ENCODE results near the gene CD300LF.

CD300LF gene

GRCh38 chr17:74682471-74683190 is 30.1 kb downstream of the CD300LF start:
- DNase-seq = no peak

- no peak for DNase-seq
Measured at GRCh38 chr17:74682028-74682427, 30.7 kb downstream of the CD300LF start.

- no peak for DNase-seq
Measured at GRCh38 chr17:74680941-74681340, 31.8 kb downstream of the CD300LF start.

- no peak for DNase-seq
Measured at GRCh38 chr17:74680213-74680612, 32.5 kb downstream of the CD300LF start.

- no peak for DNase-seq
Measured at GRCh38 chr17:74679374-74679773, 33.3 kb downstream of the CD300LF start.

GRCh38 chr17:74678541-74678940 is 34.2 kb downstream of the CD300LF start:
- no peak for DNase-seq

GRCh38 chr17:74677558-74678466 is 34.9 kb downstream of the CD300LF start:
- no peak for DNase-seq

- peak; percentile 75 for DNase-seq
Measured at GRCh38 chr17:74671031-74671771, 41.5 kb downstream of the CD300LF start.

GRCh38 chr17:74670329-74670728 is 42.4 kb downstream of the CD300LF start:
- DNase-seq = no peak

- DNase-seq = no peak
Measured at GRCh38 chr17:74663561-74663960, 49.2 kb downstream of the CD300LF start.

- no peak for DNase-seq
Measured at GRCh38 chr17:74659889-74660288, 52.8 kb downstream of the CD300LF start.

GRCh38 chr17:74658620-74659019 is 54.1 kb downstream of the CD300LF start:
- DNase-seq = no peak

- no peak for DNase-seq
Measured at GRCh38 chr17:74654742-74655141, 58.0 kb downstream of the CD300LF start.

GRCh38 chr17:74652020-74652419 is 60.7 kb downstream of the CD300LF start:
- DNase-seq = no peak

- no peak for DNase-seq
Measured at GRCh38 chr17:74649909-74650308, 62.8 kb downstream of the CD300LF start.

- no peak for DNase-seq
Measured at GRCh38 chr17:74647871-74648672, 64.7 kb downstream of the CD300LF start.

GRCh38 chr17:74646231-74646630 is 66.5 kb downstream of the CD300LF start:
- no peak for DNase-seq

- no peak for DNase-seq
Measured at GRCh38 chr17:74645010-74645409, 67.7 kb downstream of the CD300LF start.

- DNase-seq = no peak
Measured at GRCh38 chr17:74644419-74644818, 68.3 kb downstream of the CD300LF start.
